GM12878 (cell line): Measurements from ENCODE around the gene AKAP7. TPM values are rescaled to one million over a fixed set of nuclear protein-coding genes. Genes with fewer than 3 reads are reported as not detected.

Source experiments
- ATAC-seq: fragments of 200-7000 bp; cut with Tn5 transposase; 3 replicates; pipeline ENCODE4 v1.9.1; 2020; ENCODE audit warnings: mild to moderate bottlenecking, moderate library complexity
- BruUV-seq: library from RNA; stranded (reverse); fragments of 400-500 nt; replicated peaks from 2 replicates; lab custom pipeline; 2021; lab: Mats Ljungman, UMichigan
- CTCF ChIA-PET: fragments of 300-600 bp; sonication (Branson Sonifier 250); formaldehyde crosslinking; extraction: SDS; loops from one replicate; lab custom pipeline; 2021; ENCODE audit warnings: inconsistent platforms; lab: Yijun Ruan, JAX
- POLR2A ChIA-PET: fragments of 350-600 bp; formaldehyde crosslinking; extraction: SDS; loops from one replicate; lab custom pipeline; 2021; ENCODE audit warnings: inconsistent platforms; lab: Charles Lee
- RAD21 ChIA-PET: fragments of 300-600 bp; sonication (Branson Sonifier 250); formaldehyde crosslinking; loops from one replicate; lab custom pipeline; 2023; ENCODE audit warnings: antibody characterized with exemption; ENCODE audit not compliant: unreplicated experiment; lab: Charles Lee
- SMC1A ChIA-PET: fragments of 300-600 bp; sonication (Branson Sonifier 250); formaldehyde crosslinking; loops from one replicate; lab custom pipeline; 2023; ENCODE audit not compliant: unreplicated experiment, uncharacterized antibody; lab: Charles Lee
- DNase-seq: peaks from one replicate; pipeline ENCODE4 v3.0.0-alpha.2; 2011; ENCODE audit warnings: low read depth, low spot score
- FAIRE-seq: peaks from 3 replicates; lab custom pipeline; 2011; peaks lifted over from hg19 to GRCh38; lab: Jason Lieb, UNC
- H2AFZ ChIP-seq: 2 replicates; pipeline ENCODE4 v1.6.0; 2011; ENCODE audit warnings: low read depth, low read length, control low read depth; ENCODE audit not compliant: control insufficient read depth
- H3K27ac ChIP-seq: 2 replicates; pipeline ENCODE4 v1.5.1; 2011; ENCODE audit warnings: control low read depth; ENCODE audit not compliant: control insufficient read depth, insufficient read depth
- H3K27me3 ChIP-seq, 2 experiments: replicated peaks in 1 of 2; 2 replicates each; pipeline versions ENCODE4 v1.6.0 to v1.6.1; 2011; ENCODE audit warnings: low read length in 1 of 2; ENCODE audit not compliant: control insufficient read depth in 2 of 2, insufficient read depth in 2 of 2
- H3K36me3 ChIP-seq, 2 experiments: 2 replicates each; pipeline ENCODE4 v1.5.1; 2011; ENCODE audit warnings: low read length in 1 of 2; ENCODE audit not compliant: control insufficient read depth in 2 of 2, insufficient read depth in 2 of 2
- H3K4me1 ChIP-seq: 2 replicates; pipeline ENCODE4 v1.6.1; 2011; ENCODE audit warnings: mild to moderate bottlenecking, low read length, moderate library complexity, mixed read lengths; ENCODE audit not compliant: control insufficient read depth, insufficient read depth
- H3K4me2 ChIP-seq: 2 replicates; pipeline ENCODE4 v1.6.0; 2011; ENCODE audit warnings: control low read depth; ENCODE audit not compliant: control insufficient read depth, insufficient read depth
- H3K4me3 ChIP-seq: fragments of 200-600 bp; sonication (generic); 2 replicates; pipeline ENCODE4 v1.5.1; 2016
- H3K79me2 ChIP-seq: 2 replicates; pipeline ENCODE4 v1.6.0; 2011; ENCODE audit warnings: low read length; ENCODE audit not compliant: control insufficient read depth, insufficient read depth
- H3K9ac ChIP-seq: 2 replicates; pipeline ENCODE4 v1.8.0; 2011; ENCODE audit warnings: low read length, control low read depth, mixed read lengths; ENCODE audit not compliant: control insufficient read depth, insufficient read depth
- H3K9me3 ChIP-seq: replicated peaks from 3 replicates; pipeline ENCODE4 v1.5.1; 2011; ENCODE audit warnings: mild to moderate bottlenecking, low read length; ENCODE audit not compliant: control insufficient read depth, insufficient read depth
- H4K20me1 ChIP-seq: 2 replicates; pipeline ENCODE4 v1.6.0; 2011; ENCODE audit not compliant: control insufficient read depth, insufficient read depth
- EED ChIP-seq: sonication (generic); IDR thresholded peaks from 2 replicates; pipeline ENCODE4 v1.6.1; 2016; ENCODE audit warnings: antibody characterized with exemption, low read depth
- GATAD2B ChIP-seq: fragments of 450-650 bp; conservative IDR thresholded peaks from 2 replicates; pipeline ENCODE4 v1.6.1; 2017; ENCODE audit warnings: low read depth, mild to moderate bottlenecking, moderate library complexity
- MXI1 ChIP-seq: fragments of 150-350 bp; IDR thresholded peaks from 2 replicates; pipeline ENCODE4 v1.6.1; 2011; ENCODE audit warnings: low read depth, mild to moderate bottlenecking, inconsistent platforms, low read length, improper control_type of control experiment
- SIX5 ChIP-seq: IDR thresholded peaks from 2 replicates; pipeline ENCODE4 v1.6.1; 2011; ENCODE audit warnings: mild to moderate bottlenecking, low read depth, low read length, moderate library complexity; ENCODE audit not compliant: severe bottlenecking
- SREBF2 ChIP-seq: IDR thresholded peaks from 2 replicates; pipeline ENCODE4 v1.6.1; 2012; ENCODE audit warnings: mild to moderate bottlenecking, low read length
- WGBS: methylation state at CpG from one replicate; pipeline ENCODE4 v1.1.6; 2016; ENCODE audit warnings: low lambda C conversion rate; ENCODE audit not compliant: insufficient replicate concordance, insufficient coverage; ENCODE audit errors: missing lambda C conversion rate; 5-methylcytosine and 5-hydroxymethylcytosine counted together
- in situ Hi-C: fragments of 300-500 bp; cut with MboI; formaldehyde crosslinking; loops from 9 replicates; pipeline ENCODE4 v1.14.3; 2018; ENCODE audit warnings: mixed read lengths
- intact Hi-C: fragments of 100-400 bp; cut with micrococcal nuclease; formaldehyde crosslinking; loops from one replicate; pipeline ENCODE4 v1.14.2; 2022; ENCODE audit not compliant: unreplicated experiment
- polyA plus RNA-seq, 11 experiments: library from polyadenylated mRNA; depleted of rRNA in 4 of 11; unstranded in 6 of 11; stranded (reverse) in 5 of 11; fragments of >200 nt; fragmentation: Nextera tagmentation in 4 of 11; fragmentation: Illumina TruSeq in 1 of 11; extraction: Ambion mirVana in 4 of 11; extraction: Trizol in 1 of 11; gene quantifications; 1 replicate in 1 of 11; 2 replicates in 10 of 11; pipeline versions ENCODE4 v1.2.1 to v1.2.3, GENCODE V29; 2011 to 2016; ENCODE audit warnings: inconsistent platforms in 2 of 11, missing spikeins in 2 of 11, low read depth in 1 of 11
- total RNA-seq, 4 experiments: library from RNA; depleted of rRNA in 3 of 4; stranded (reverse); fragments of >200 nt in 3 of 4; fragmentation: Illumina TruSeq in 1 of 4; extraction: Trizol in 1 of 4; gene quantifications; 2 replicates each; pipeline versions ENCODE4 v1.2.1 to v1.2.3, GENCODE V29; 2013 to 2021
- TF ChIP-seq, protein P1 (sequence below): fragments of 450-650 bp; IDR thresholded peaks from 2 replicates; pipeline ENCODE4 v1.6.1; 2016; ENCODE audit warnings: mild to moderate bottlenecking

The AKAP7 gene
- total and polyA plus RNA-seq, 10 of the 15 experiments (the other 5 are each of a cell fraction or from before 2014, with no cell fraction given), result 0.06 to 0.58 (median 0.28) TPM; not detected in 1

DNA sequence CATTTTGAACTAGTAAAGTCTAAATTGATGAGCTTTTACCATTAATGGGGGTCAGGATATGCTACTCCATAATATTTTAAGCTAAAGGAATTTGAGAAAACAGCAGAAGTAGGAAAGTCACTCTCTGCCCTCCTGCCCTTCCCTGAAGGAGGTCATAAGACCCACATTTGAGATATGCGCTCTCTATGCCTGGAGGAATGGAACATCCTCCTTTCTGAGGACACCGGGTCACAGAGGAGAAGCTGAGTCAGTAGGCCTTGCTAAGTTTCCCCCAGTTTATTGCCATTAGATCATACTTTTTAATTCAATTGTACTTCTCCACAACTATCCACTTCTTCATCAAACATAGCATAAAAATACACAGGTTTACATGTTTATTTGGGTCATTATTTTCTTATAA lies 40.3 kb downstream of the AKAP7 start (continued):
- TF ChIP-seq GATAD2B (no peak), MXI1 (no peak)
- TF ChIP-seq, all 136 proteins: peak for 0

DNA sequence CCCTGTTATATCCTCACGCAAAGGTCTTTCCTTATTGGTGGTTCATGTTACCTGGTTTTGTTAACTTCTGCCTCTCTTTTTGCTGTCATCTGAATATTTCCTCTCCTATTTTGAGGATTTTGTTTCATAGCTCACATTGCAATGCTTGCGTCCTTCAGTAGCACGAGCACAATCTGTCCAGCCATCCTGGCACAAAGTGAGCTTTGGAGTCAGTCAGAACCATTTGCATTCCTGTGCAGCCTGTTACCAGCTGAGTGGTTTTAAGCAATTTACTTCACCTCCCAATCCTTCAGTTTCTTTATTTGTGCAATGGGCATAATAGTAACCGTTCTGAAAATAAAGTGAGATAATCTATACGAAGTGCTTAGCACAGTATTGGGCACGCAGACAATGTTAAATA lies 42.7 kb downstream of the AKAP7 start:
- in situ Hi-C loops, result no loop called here
- no peaks in the 10 kb centered on the region for H3K36me3 ChIP-seq
- no peak for TF ChIP-seq EED
- no peak for TF ChIP-seq SIX5
- TF ChIP-seq, protein P1, sequence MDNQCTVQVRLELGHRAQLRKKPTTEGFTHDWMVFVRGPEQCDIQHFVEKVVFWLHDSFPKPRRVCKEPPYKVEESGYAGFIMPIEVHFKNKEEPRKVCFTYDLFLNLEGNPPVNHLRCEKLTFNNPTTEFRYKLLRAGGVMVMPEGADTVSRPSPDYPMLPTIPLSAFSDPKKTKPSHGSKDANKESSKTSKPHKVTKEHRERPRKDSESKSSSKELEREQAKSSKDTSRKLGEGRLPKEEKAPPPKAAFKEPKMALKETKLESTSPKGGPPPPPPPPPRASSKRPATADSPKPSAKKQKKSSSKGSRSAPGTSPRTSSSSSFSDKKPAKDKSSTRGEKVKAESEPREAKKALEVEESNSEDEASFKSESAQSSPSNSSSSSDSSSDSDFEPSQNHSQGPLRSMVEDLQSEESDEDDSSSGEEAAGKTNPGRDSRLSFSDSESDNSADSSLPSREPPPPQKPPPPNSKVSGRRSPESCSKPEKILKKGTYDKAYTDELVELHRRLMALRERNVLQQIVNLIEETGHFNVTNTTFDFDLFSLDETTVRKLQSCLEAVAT, result no peak
- TF ChIP-seq SREBF2, result no peak
- ChIA-PET SMC1A (no interaction called here), POLR2A (no interaction called here), CTCF (no interaction called here), RAD21 (no interaction called here)
- BruUV-seq, result no TSS peak
- no peaks in the 10 kb centered on the region for H3K9me3 ChIP-seq
- no peak overlapping the region for H3K4me3 ChIP-seq
- H3K79me2 ChIP-seq, result no peaks in the 10 kb centered on the region
- no peaks in the 10 kb centered on the region for H3K4me1 ChIP-seq
- 52% methylated on average over 6 of the region's 6 CpGs for WGBS
- DNase-seq (no peak), FAIRE-seq (no peak), ATAC-seq (no peak)
- intact Hi-C loops, result no loop called here
- no peak overlapping the region for H3K4me2 ChIP-seq
- no peak overlapping the region for H3K27ac ChIP-seq
- H3K27me3 ChIP-seq, result no peaks in the 10 kb centered on the region
- H4K20me1 ChIP-seq, result no peaks in the 10 kb centered on the region
- no peak overlapping the region for H3K9ac ChIP-seq
- H2AFZ ChIP-seq, result no peak overlapping the region
